OCI-LY3 (cell line): ENCODE data around the gene SGCG.
A peak's percentile ranks its signal among the peaks of the same experiment; 100 is the strongest.

Experiments
- H2AFZ ChIP-seq: fragments of 200-600, 300-600 bp; shearing (Covaris generic); 2 replicates; pipeline ENCODE4 v1.6.0; 2014; ENCODE audit warnings: antibody characterized with exemption, low read depth, low read length
- H3K27ac ChIP-seq: fragments of 200-600, 300-600 bp; sonication (generic); 2 replicates; pipeline ENCODE4 v1.5.1; 2014; ENCODE audit warnings: mild to moderate bottlenecking, low read length, moderate library complexity, mixed read lengths
- H3K27me3 ChIP-seq: fragments of 200-600, 300-600 bp; sonication (generic); 2 replicates; pipeline ENCODE4 v1.6.1; 2014; ENCODE audit warnings: low read depth, low read length, mixed read lengths
- H3K36me3 ChIP-seq: fragments of 200-600, 300-600 bp; sonication (generic); replicated peaks from 2 replicates; pipeline ENCODE3; 2014; ENCODE audit warnings: low read depth, low read length, mixed read lengths
- H3K4me1 ChIP-seq: fragments of 300-600, 200-600 bp; sonication (generic); 2 replicates; pipeline ENCODE4 v1.6.1; 2014; ENCODE audit warnings: low read length, mixed read lengths
- H3K4me2 ChIP-seq: fragments of 200-600, 300-600 bp; sonication (generic); 2 replicates; pipeline ENCODE4 v1.6.1; 2014; ENCODE audit warnings: low read length, mixed read lengths
- H3K4me3 ChIP-seq: fragments of 300-600, 200-600 bp; sonication (generic); 2 replicates; pipeline ENCODE4 v1.5.1; 2014; ENCODE audit warnings: antibody characterized with exemption, mild to moderate bottlenecking, low read length, moderate library complexity
- H3K79me2 ChIP-seq: fragments of 300-600, 200-600 bp; shearing (Covaris generic); 2 replicates; pipeline ENCODE4 v1.6.1; 2014; ENCODE audit warnings: mild to moderate bottlenecking, low read length, mixed read lengths
- H3K9ac ChIP-seq: fragments of 300-600, 200-600 bp; shearing (Covaris generic); 2 replicates; pipeline ENCODE4 v1.6.0; 2014; ENCODE audit warnings: mild to moderate bottlenecking, low read length, moderate library complexity
- H3K9me3 ChIP-seq: fragments of 200-600, 300-600 bp; shearing (Covaris generic); 2 replicates; pipeline ENCODE4 v1.6.1; 2014; ENCODE audit warnings: low read length, mixed read lengths; ENCODE audit not compliant: insufficient read depth
- H4K20me1 ChIP-seq: fragments of 200-600, 300-600 bp; sonication (generic); 2 replicates; pipeline ENCODE4 v1.6.1; 2016; ENCODE audit warnings: low read length, mixed read lengths; ENCODE audit not compliant: insufficient read depth
- EZH2phosphoT487 ChIP-seq: fragments of 200-600 bp; shearing (Covaris generic); IDR thresholded peaks from 2 replicates; pipeline ENCODE4 v1.6.1; 2018; ENCODE audit warnings: antibody characterized with exemption, mixed run types, low read depth
- TF ChIP-seq, protein P1 (sequence below): fragments of 200-600, 300-600 bp; sonication (generic); IDR thresholded peaks from 2 replicates; pipeline ENCODE4 v1.5.1; 2014; ENCODE audit warnings: antibody characterized with exemption, low read length, low read depth

SGCG gene

DNA sequence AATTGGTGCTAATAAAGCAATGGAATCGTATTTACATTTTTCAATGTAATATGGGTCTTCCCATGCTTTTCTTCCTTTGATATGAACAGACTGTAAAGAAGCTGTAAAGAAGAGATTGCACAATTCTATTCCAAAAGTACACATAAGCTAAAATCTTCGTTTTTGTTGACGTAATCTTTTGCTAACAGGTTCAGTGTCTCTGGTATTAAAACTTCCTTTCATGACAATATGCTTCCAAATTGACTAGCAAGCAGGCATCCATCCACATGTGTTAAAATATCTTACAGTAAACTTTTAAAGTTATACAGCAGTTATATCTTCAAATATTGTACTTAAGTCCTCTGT is 19.3 kb upstream of the SGCG start:
- Histone ChIP-seq H3K27me3 (no peaks in the 10 kb centered on the region), H3K36me3 (no peaks in the 10 kb centered on the region), H3K9me3 (no peaks in the 10 kb centered on the region), H3K4me3 (no peak overlapping the region), H3K9ac (no peak overlapping the region), H2AFZ (no peak overlapping the region), H3K4me2 (no peak overlapping the region), H4K20me1 (no peaks in the 10 kb centered on the region), H3K4me1 (no peaks in the 10 kb centered on the region), H3K27ac (no peak overlapping the region), H3K79me2 (no peaks in the 10 kb centered on the region)
- TF ChIP-seq EZH2phosphoT487, result no peak
- TF ChIP-seq, protein P1, sequence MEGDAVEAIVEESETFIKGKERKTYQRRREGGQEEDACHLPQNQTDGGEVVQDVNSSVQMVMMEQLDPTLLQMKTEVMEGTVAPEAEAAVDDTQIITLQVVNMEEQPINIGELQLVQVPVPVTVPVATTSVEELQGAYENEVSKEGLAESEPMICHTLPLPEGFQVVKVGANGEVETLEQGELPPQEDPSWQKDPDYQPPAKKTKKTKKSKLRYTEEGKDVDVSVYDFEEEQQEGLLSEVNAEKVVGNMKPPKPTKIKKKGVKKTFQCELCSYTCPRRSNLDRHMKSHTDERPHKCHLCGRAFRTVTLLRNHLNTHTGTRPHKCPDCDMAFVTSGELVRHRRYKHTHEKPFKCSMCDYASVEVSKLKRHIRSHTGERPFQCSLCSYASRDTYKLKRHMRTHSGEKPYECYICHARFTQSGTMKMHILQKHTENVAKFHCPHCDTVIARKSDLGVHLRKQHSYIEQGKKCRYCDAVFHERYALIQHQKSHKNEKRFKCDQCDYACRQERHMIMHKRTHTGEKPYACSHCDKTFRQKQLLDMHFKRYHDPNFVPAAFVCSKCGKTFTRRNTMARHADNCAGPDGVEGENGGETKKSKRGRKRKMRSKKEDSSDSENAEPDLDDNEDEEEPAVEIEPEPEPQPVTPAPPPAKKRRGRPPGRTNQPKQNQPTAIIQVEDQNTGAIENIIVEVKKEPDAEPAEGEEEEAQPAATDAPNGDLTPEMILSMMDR, result no peak

DNA sequence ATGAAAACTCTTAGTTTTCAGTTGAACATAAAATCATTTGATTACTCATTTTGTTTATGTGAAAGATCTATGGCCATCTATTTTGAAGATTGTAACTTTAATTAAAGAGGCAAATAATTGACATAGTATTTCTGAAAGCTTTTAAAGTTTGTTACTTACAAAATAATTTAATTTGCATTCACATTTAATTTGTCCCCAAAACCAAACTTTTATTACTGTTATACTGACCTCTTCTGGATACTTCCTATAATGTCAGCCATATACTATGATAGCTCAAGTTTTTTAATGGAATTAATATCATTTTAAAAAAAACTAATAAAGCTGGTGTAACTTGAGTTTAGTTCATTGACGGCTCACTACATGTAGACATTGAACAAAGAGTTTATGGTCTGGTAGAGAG is 4.9 kb upstream of the SGCG start:
- no peaks in the 10 kb centered on the region for H3K4me1 ChIP-seq
- TF ChIP-seq EZH2phosphoT487, result no peak
- TF ChIP-seq, protein P1, result peak; percentile 65
- H3K9ac ChIP-seq, result no peak overlapping the region
- H3K9me3 ChIP-seq, result no peaks in the 10 kb centered on the region
- H3K4me3 ChIP-seq, result no peak overlapping the region
- H3K36me3 ChIP-seq, result no peaks in the 10 kb centered on the region
- H2AFZ ChIP-seq, result no peak overlapping the region
- no peaks in the 10 kb centered on the region for H3K79me2 ChIP-seq
- no peak overlapping the region for H3K27ac ChIP-seq
- H3K27me3 ChIP-seq, result peaks cover 5% of the 10 kb centered on the region; the same call in 1 of the 2 replicates
- no peaks in the 10 kb centered on the region for H4K20me1 ChIP-seq
- H3K4me2 ChIP-seq, result no peak overlapping the region

DNA sequence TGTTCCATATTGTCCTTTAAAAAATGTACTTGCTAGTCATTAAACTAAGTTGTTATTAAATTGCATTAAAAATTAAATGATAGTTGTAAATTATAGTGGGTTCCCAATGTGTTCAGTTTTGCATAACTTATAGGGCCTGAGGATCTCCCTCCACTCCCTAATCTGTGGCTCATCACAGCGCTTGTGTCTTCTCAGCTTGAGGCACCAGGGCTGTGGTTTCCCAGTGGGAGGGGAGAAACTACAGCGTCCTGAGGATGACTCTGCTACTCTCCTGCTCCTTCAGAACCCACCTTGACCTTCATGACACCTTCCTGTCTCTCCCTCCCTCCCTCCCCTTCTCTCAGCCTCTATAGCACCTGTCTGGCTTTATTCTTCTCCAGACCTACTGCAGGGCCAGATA is 1.4 kb downstream of the SGCG start:
- H3K9ac ChIP-seq, result no peak overlapping the region
- no peaks in the 10 kb centered on the region for H3K36me3 ChIP-seq
- H3K79me2 ChIP-seq, result no peaks in the 10 kb centered on the region
- H4K20me1 ChIP-seq, result no peaks in the 10 kb centered on the region
- peaks cover 13% of the 10 kb centered on the region; the same call in 1 of the 2 replicates for H3K27me3 ChIP-seq
- H3K9me3 ChIP-seq, result no peaks in the 10 kb centered on the region
- no peak overlapping the region for H3K27ac ChIP-seq
- no peak for TF ChIP-seq EZH2phosphoT487
- TF ChIP-seq, protein P1, result no peak
- no peak overlapping the region for H2AFZ ChIP-seq
- no peaks in the 10 kb centered on the region for H3K4me1 ChIP-seq
- no peak overlapping the region for H3K4me3 ChIP-seq
- no peak overlapping the region for H3K4me2 ChIP-seq

DNA sequence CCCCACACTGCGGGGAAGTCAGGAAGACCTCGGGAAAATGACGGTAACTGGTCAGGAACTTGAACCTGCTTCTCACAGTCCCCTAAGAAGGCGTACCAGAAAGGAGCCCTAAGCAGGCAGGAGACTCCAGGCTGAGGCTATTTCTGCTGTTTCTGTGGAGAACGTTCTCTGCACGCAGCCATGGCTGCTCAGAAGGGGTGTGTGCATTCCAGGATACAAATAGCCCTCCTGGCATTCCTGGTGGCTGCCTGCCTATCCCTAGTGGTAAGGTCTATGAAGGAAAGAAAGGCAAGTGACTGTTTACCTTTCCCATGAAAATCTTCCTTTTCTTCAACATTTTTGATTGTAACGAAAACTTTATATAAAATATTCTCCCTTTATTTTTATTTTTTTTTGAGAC is 2.5 kb downstream of the SGCG start:
- Histone ChIP-seq H3K27ac (no peak overlapping the region), H4K20me1 (no peaks in the 10 kb centered on the region), H3K79me2 (no peaks in the 10 kb centered on the region), H3K27me3 (peaks cover 13% of the 10 kb centered on the region; the same call in 1 of the 2 replicates), H2AFZ (no peak overlapping the region), H3K4me1 (no peaks in the 10 kb centered on the region), H3K9ac (no peak overlapping the region), H3K9me3 (no peaks in the 10 kb centered on the region), H3K36me3 (no peaks in the 10 kb centered on the region), H3K4me2 (no peak overlapping the region), H3K4me3 (no peak overlapping the region)
- TF ChIP-seq, protein P1, result no peak
- TF ChIP-seq EZH2phosphoT487, result no peak
